Epithelial cell of proximal tubule (primary cell): ENCODE data around the gene SLC35F6. TPM values are rescaled to one million over a fixed set of nuclear protein-coding genes. Genes with fewer than 3 reads are reported as not detected.
"Not testable (repeated sequence)": the region's sequence is repeated elsewhere in the genome, so short reads cannot be mapped to it uniquely, and the experiment has no call there.

Experiments used
- DNase-seq: peaks from one replicate; pipeline ENCODE4 v3.0.0-alpha.2; 2011; ENCODE audit warnings: low read depth
- H3K4me3 ChIP-seq: 2 replicates; pipeline ENCODE4 v1.5.1; 2011; ENCODE audit warnings: low read depth, mild to moderate bottlenecking, low read length
- total RNA-seq: library from RNA; depleted of rRNA; stranded (reverse); fragments of >200 nt; gene quantifications from 2 replicates; pipeline ENCODE4 v1.2.3, GENCODE V29; 2015
- TF ChIP-seq, protein P1 (sequence below): conservative IDR thresholded peaks from 2 replicates; pipeline ENCODE4 v1.5.1; 2012; ENCODE audit warnings: low read depth, mild to moderate bottlenecking, low read length

Gene SLC35F6
- total RNA-seq, 1 donor from 2014 or later, result 27.2 TPM

DNA sequence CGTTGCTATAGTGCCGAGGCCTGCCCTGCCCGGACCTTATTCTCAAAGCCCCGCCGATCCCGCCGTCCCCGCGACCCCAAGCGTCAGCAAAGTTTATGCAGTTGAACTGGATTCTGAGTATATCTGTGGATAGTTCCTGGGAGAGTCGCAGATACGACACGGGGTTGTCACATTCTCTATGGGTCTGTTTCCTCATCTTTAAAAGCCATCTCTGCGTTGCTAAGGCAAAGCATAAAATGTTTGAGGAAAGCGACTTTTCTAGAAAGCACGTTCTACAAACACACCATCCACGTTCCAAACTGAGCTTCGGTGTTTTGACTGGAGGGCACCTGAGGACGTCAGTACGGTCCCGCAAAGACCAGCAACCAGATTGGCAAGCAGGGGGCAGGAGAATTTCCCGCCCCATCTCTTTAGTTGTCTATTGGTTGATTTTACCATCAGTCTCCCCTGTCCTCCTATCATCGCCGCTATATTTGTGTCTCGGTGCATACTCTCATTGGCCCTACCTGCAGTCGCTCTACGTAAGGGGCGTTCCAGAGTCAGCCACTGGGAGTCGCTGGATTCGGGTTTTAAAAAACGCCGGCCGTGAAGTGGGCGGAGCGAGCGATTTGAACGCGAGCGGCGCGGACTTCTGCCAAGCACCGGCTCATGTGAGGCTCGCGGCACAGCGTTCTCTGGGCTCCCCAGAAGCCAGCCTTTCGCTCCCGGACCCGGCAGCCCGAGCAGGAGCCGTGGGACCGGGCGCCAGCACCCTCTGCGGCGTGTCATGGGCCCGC is 21.5 kb downstream of the SLC35F6 start, which contains the start of gene CENPA:
Gene CENPA (plus strand): TSS at position 626 of the 776 bp plus-strand sequence. CDS start 141 bp downstream, at position 767.
- peak within 1 kb of the TSS; percentile 75 for H3K4me3 ChIP-seq
- peak; percentile 97 for DNase-seq
- TF ChIP-seq, protein P1, sequence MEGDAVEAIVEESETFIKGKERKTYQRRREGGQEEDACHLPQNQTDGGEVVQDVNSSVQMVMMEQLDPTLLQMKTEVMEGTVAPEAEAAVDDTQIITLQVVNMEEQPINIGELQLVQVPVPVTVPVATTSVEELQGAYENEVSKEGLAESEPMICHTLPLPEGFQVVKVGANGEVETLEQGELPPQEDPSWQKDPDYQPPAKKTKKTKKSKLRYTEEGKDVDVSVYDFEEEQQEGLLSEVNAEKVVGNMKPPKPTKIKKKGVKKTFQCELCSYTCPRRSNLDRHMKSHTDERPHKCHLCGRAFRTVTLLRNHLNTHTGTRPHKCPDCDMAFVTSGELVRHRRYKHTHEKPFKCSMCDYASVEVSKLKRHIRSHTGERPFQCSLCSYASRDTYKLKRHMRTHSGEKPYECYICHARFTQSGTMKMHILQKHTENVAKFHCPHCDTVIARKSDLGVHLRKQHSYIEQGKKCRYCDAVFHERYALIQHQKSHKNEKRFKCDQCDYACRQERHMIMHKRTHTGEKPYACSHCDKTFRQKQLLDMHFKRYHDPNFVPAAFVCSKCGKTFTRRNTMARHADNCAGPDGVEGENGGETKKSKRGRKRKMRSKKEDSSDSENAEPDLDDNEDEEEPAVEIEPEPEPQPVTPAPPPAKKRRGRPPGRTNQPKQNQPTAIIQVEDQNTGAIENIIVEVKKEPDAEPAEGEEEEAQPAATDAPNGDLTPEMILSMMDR, result peak; percentile 9

DNA sequence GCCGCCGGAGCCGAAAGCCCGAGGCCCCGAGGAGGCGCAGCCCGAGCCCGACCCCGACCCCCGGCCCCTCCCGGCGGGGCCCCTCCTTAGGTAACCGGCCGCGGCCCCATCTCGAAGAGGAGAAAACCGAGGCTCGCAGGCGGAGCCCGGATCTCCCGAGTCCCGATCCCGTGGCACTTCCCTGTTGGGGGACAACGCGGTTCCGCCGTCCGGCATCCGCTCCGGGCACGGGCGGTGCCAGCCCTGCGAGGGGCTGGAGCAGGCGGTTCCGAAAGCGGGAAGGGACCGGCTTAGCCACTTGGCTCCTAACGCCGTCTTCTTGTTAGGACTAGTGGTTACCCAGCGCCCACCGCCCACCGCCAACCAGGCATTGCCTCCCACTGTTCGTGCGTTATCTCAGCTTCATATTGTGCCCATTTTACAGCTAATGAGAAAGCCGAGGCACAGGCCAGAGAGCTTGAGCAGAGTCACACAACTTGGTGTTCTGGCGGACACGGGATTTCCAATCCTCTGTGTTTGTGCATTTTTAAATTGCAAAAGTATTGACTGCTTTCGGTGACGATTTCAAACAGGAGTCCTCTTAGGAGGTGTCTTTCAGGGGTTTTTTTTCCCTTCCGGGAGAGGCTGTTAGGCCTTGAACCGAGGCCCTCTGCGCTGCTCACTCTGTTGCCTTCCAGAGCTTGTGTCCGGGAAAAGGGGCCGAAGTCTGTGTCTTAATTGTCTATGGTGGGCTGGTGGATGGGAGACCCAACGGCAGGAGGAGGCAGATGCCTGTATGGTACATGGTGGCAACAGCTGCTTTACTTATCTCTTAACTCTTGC is 22.3 kb downstream of the SLC35F6 start:
- H3K4me3 ChIP-seq, result peak overlapping the region; percentile 75
- DNase-seq, result no peak
- TF ChIP-seq, protein P1, result no peak

DNA sequence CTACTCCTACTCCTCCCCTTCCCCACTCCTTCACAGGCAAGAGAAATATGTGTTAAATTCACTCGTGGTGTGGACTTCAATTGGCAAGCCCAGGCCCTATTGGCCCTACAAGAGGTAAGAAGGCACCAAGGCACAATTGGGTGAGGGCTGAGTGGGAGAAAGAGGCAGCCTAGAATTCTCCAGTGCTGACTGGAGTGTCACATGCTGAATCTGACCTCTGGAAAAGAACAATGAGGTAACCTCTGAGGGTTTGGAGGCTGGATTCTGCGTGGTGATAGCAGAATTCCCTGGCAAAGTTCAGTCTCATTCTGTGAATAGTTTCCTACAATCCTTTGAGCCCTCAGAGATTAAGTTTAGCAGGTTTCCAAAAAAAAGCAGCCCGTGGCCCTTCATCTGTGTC is 28.6 kb downstream of the SLC35F6 start:
- no peak overlapping the region for H3K4me3 ChIP-seq
- TF ChIP-seq, protein P1, result no peak
- no peak for DNase-seq

DNA sequence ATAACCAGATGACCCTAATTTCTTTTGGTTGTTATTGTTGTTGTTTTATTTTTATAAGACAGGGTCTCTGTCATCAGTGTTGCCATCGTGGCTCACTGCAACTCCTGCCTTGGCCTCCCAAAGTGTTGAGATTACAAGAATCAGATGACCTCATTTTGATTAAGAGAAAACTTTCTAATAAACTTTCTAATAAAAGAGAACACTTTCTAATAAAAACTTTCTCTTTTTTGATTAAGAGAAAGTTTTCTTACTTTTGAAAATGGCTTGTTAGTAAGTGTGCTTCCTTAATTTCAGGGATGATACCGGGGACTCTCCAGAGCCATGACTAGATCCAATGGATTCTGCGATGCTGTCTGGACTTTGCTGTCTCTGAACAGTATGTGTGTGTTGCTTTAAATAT is 29.4 kb downstream of the SLC35F6 start:
- DNase-seq, result no peak
- TF ChIP-seq, protein P1, result no peak
- H3K4me3 ChIP-seq, result no peak overlapping the region

DNA sequence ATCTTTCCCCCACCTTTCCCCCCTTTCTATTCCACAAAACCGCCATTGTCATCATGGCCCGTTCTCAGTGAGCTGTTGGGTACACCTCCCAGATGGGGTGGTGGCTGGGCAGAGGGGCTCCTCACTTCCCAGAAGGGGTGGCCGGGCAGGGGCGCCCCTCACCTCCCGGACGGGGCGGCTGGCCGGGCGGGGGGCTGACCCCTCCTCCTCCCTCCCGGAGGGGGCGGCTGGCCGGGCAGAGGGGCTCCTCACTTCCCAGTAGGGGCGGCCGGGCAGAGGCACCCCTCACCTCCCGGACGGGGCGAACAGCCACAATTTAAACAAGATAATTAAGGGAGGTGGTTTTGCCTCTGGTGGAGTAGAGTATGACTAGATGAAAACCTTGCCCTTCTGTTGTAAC is 31.1 kb downstream of the SLC35F6 start:
- H3K4me3 ChIP-seq, result not testable (repeated sequence)

DNA sequence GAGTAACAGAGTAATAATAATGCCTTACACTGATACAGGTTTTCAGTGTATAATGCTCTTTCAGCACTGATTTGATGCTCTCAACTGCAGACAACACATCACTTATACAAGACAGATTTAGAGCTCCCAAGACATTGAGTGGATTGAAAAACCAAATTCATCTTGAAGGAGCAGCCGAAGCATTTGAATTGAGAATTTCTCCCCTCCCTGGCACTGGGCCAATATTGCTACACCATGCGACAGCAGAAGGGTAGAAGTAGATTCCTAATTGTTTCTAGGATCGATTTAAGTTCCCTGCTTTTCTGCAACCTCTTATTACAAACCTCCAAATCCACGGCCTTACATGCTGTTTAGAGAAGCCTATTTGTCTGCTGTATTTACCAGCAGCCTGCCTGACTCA is 37.2 kb downstream of the SLC35F6 start:
- TF ChIP-seq, protein P1, result no peak
- H3K4me3 ChIP-seq, result no peak overlapping the region
- DNase-seq, result no peak

More for the DNA sequence above, 31.1 kb downstream of the SLC35F6 start:
- not testable (repeated sequence) for DNase-seq

DNA sequence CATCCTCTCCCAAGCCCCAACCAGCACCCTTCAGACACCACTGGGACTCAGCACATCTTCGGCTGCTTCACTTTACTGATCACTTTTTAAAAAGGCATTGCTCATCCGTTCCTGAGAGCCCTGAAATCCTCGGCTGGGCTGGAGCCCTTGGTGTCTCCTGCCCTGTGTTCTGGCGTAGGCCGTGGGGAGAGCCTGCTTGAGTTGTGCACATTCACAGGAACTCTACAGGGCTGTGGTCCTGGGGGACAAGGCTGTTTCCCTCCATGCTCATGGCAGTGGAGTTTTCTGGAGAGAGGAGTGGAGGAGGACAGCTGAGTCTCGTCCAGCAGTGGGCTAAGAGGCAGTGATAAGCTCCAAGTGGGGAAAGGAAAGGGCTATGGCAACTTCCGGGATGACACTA is 37.7 kb downstream of the SLC35F6 start:
- no peak overlapping the region for H3K4me3 ChIP-seq
- TF ChIP-seq, protein P1, result no peak
- DNase-seq, result no peak
